GM12872 (cell line): ENCODE data around the gene KCNMA1.

ENCODE experiments used
- CTCF ChIP-seq: IDR thresholded peaks from 3 replicates; pipeline ENCODE4 v1.5.1; 2011; ENCODE audit warnings: low read depth, mild to moderate bottlenecking, low read length, moderate library complexity; ENCODE audit not compliant: insufficient read depth

The KCNMA1 gene

DNA sequence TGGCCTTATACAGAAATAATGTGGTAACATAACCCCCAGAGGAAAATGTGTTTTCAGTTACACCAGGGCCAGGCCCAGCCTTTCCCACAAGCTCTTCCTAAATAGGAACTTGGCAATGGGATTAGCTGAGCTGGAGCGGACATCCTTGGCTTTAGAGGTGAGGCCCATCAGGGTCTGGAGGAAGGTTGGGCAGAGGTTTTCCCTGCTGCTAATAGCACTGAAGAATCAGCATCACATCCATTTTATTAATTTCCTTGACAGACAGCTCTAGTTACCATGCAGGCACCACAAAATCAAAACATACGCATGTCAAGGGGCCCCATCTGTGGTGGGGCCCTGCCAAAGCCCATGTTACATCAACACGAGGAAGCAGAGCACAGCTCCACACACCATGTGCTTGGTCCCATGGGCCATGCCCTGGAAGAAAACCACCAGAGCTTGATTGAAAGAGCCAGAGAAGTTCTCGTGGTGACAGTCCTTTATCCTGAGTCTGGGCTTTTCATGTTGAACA, 566.6 kb downstream of the KCNMA1 start:
- no peak for TF ChIP-seq CTCF

- no peak for TF ChIP-seq CTCF
Measured at GRCh38 chr10:77070346-77070745, 567.3 kb downstream of the KCNMA1 start.

GRCh38 chr10:77068969-77069368, 568.6 kb downstream of the KCNMA1 start:
- no peak for TF ChIP-seq CTCF

DNA sequence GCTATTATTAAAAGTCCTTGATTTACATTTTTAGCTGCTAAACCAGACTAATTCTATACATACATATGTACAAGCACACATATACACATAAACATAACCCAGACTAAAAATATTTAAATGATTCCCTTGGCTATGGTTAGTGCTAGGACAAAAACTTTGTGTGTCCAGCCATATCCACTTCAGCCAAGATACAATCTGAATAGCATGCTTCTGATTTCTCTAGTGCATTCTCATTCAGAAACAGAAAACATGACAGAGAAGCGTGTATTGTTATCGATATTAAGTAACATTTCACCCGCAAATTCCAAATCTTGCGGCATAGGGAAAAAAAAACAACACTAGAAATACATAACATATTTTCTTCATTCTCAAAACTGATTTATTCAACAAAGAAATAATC, 569.3 kb downstream of the KCNMA1 start:
- TF ChIP-seq CTCF, result no peak

- TF ChIP-seq CTCF, result no peak
Measured at GRCh38 chr10:77062381-77062780, 575.2 kb downstream of the KCNMA1 start.

DNA sequence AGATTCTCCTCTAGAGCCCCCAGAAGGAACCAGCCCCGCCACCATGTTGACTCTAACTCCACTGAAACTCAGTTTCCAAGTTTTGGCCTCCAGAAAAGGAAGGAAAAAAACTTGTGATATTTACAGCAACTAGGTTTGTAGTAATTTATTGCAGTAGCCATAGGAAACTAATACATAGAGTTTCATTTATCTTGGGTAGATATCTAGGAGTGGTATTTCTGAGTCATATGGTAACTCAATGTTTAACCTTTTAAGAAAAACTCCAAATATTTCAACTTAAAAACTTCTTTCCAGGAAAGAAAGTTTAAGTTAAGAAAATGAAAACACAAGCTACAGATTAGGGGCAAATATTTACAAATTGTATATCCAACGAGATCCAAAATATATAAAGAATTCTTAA, 576.7 kb downstream of the KCNMA1 start:
- no peak for TF ChIP-seq CTCF

DNA sequence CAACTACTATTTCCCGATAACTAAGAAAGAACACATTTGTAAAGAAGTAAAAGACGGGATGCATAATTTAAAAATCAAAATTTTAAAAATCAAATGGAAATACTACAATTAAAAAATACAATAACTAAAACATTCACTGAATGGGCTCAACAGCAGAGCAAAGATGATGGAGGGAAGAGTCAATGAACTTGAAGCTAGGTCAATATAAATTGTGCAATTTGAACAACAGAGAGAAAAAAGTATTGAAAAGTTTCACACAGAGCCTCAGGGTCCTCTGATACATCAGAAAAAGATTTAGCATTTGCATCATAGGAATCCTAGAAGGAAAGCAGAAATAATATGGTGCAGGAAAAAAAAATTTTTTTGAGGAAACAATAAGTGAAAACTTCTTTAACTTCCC, 581.0 kb downstream of the KCNMA1 start:
- TF ChIP-seq CTCF, result no peak

GRCh38 chr10:77052593-77052992, 585.0 kb downstream of the KCNMA1 start:
- TF ChIP-seq CTCF, result no peak
